NCI-H2029 (cell line): Measurements from ENCODE around the gene DUSP2.

Experiments
- DNase-seq: peaks from one replicate; lab custom pipeline; 2025; lab: John Stamatoyannopoulos, UW

The DUSP2 gene

GRCh38 chr2:96099861-96100798 lies 45.1 kb downstream of the DUSP2 start:
- no peak for DNase-seq

GRCh38 chr2:96098900-96099590 lies 46.2 kb downstream of the DUSP2 start:
- DNase-seq, result no peak

GRCh38 chr2:96097951-96098823 lies 47.1 kb downstream of the DUSP2 start:
- no peak for DNase-seq

GRCh38 chr2:96097441-96097840 lies 47.8 kb downstream of the DUSP2 start:
- no peak for DNase-seq

- DNase-seq, result peak; percentile 19
Observed at GRCh38 chr2:96095116-96095636, 50.1 kb downstream of the DUSP2 start.

GRCh38 chr2:96093528-96093927 lies 51.7 kb downstream of the DUSP2 start:
- DNase-seq, result no peak
